PC-9 (cell line): Measurements from ENCODE around the gene RIOX2. TPM values are rescaled to one million over a fixed set of nuclear protein-coding genes. Genes with fewer than 3 reads are reported as not detected.

Experiments
- BruUV-seq: library from RNA; stranded (reverse); fragments of 400-500 nt; replicated peaks from 2 replicates; lab custom pipeline; 2021; lab: Mats Ljungman, UMichigan
- CTCF ChIA-PET: fragments of 300-600 bp; sonication (Branson Sonifier 250); formaldehyde crosslinking; loops from one replicate; lab custom pipeline; 2022; ENCODE audit warnings: antibody characterized with exemption; lab: Charles Lee
- POLR2A ChIA-PET: fragments of 300-600 bp; sonication (Branson Sonifier 250); formaldehyde crosslinking; loops from one replicate; lab custom pipeline; 2022; ENCODE audit warnings: antibody characterized with exemption; ENCODE audit not compliant: unreplicated experiment; lab: Charles Lee
- DNase-seq, 2 experiments: peaks; one replicate each; pipeline versions ENCODE4 v3.0.0 to v3.0.0-alpha.2; 2015 to 2022; ENCODE audit warnings: mixed read lengths in 1 of 2
- H2AFZ ChIP-seq: fragments of 200-600 bp; sonication (generic); 2 replicates; pipeline ENCODE4 v1.8.1; 2017; ENCODE audit warnings: antibody characterized with exemption
- H3F3A ChIP-seq: fragments of 200-600 bp; sonication (generic); 2 replicates; pipeline ENCODE4 v1.8.1; 2017; ENCODE audit warnings: antibody characterized with exemption, mild to moderate bottlenecking, low read depth; ENCODE audit not compliant: insufficient read depth
- H3K27ac ChIP-seq: fragments of 200-600 bp; sonication (generic); 2 replicates; pipeline ENCODE4 v1.6.1; 2016; ENCODE audit warnings: mixed run types
- H3K27me3 ChIP-seq: fragments of 200-600 bp; sonication (generic); 2 replicates; pipeline ENCODE4 v1.6.1; 2016; ENCODE audit warnings: low read depth, mixed run types; ENCODE audit not compliant: insufficient read depth
- H3K36me3 ChIP-seq: fragments of 200-600 bp; sonication (generic); 2 replicates; pipeline ENCODE4 v1.6.1; 2016; ENCODE audit warnings: low read depth, mixed run types
- H3K4me1 ChIP-seq: fragments of 200-600 bp; sonication (generic); replicated peaks from 2 replicates; pipeline ENCODE4 v1.6.1; 2016; ENCODE audit warnings: mixed run types; ENCODE audit not compliant: insufficient read depth
- H3K4me2 ChIP-seq: fragments of 200-600 bp; sonication (generic); 2 replicates; pipeline ENCODE4 v1.6.1; 2017; ENCODE audit warnings: mixed run types
- H3K4me3 ChIP-seq: fragments of 200-600 bp; sonication (generic); 2 replicates; pipeline ENCODE4 v1.6.1; 2016; ENCODE audit warnings: mixed run types
- H3K79me2 ChIP-seq: fragments of 200-600 bp; sonication (generic); 2 replicates; pipeline ENCODE4 v1.6.1; 2017; ENCODE audit warnings: low read depth, mixed run types
- H3K9me2 ChIP-seq: fragments of 200-600 bp; sonication (generic); 2 replicates; pipeline ENCODE4 v1.8.1; 2017; ENCODE audit warnings: mild to moderate bottlenecking; ENCODE audit not compliant: insufficient read depth
- H3K9me3 ChIP-seq: fragments of 200-600 bp; sonication (generic); 2 replicates; pipeline ENCODE4 v1.8.1; 2016; ENCODE audit warnings: low read depth; ENCODE audit not compliant: insufficient read depth
- H4K20me1 ChIP-seq: fragments of 200-600 bp; sonication (generic); 2 replicates; pipeline ENCODE4 v1.8.1; 2017; ENCODE audit not compliant: insufficient read depth
- EZH2 ChIP-seq: fragments of 200-600 bp; sonication (generic); IDR thresholded peaks from 2 replicates; pipeline ENCODE4 v1.8.0; 2017; ENCODE audit warnings: antibody characterized with exemption, low read depth
- intact Hi-C: fragments of 100-400 bp; cut with micrococcal nuclease; formaldehyde crosslinking; loops from one replicate; pipeline ENCODE4 v1.10.0; 2022; ENCODE audit not compliant: unreplicated experiment
- total RNA-seq: library from RNA; stranded (reverse); gene quantifications from 2 replicates; pipeline ENCODE4 v1.2.3, GENCODE V29; 2021
- TF ChIP-seq, protein P1 (sequence below): fragments of 200-600 bp; sonication (generic); conservative IDR thresholded peaks from 2 replicates; pipeline ENCODE4 v1.6.1; 2017; ENCODE audit warnings: mixed run types, antibody characterized with exemption, mild to moderate bottlenecking, moderate library complexity

Gene RIOX2
- total RNA-seq, 1 experiment from 2014 or later: 33.1 TPM

DNA sequence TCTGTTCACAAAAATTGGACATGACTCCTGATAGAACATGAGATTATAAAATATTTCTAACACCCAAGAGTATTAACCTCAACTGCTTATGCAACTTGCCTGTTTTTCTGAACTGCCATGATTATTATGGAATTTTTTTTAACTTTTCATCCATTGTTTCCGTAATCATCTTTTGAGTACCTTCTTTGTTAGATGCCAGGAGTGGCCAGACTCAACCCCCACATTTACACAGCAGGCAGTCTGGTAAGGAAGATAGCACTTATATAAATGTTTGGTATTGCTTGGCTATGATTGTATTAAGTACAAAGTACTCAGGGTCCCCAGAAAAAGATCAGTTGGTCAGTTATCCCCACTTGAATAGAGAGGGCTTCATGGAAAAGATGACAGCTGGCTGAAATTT lies 76.1 kb downstream of the RIOX2 start:
- TF ChIP-seq, protein P1, sequence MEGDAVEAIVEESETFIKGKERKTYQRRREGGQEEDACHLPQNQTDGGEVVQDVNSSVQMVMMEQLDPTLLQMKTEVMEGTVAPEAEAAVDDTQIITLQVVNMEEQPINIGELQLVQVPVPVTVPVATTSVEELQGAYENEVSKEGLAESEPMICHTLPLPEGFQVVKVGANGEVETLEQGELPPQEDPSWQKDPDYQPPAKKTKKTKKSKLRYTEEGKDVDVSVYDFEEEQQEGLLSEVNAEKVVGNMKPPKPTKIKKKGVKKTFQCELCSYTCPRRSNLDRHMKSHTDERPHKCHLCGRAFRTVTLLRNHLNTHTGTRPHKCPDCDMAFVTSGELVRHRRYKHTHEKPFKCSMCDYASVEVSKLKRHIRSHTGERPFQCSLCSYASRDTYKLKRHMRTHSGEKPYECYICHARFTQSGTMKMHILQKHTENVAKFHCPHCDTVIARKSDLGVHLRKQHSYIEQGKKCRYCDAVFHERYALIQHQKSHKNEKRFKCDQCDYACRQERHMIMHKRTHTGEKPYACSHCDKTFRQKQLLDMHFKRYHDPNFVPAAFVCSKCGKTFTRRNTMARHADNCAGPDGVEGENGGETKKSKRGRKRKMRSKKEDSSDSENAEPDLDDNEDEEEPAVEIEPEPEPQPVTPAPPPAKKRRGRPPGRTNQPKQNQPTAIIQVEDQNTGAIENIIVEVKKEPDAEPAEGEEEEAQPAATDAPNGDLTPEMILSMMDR: no peak
- no peak for TF ChIP-seq EZH2
- no TSS peak for BruUV-seq
- Histone ChIP-seq H3F3A (no peaks in the 10 kb centered on the region), H3K36me3 (no peaks in the 10 kb centered on the region), H3K4me1 (0 out of 2 replicates have a peak, but pooled peaks cover under 1% of the 10 kb centered on the region), H3K27ac (no peak overlapping the region), H3K4me3 (no peak overlapping the region), H2AFZ (no peak overlapping the region), H3K79me2 (no peaks in the 10 kb centered on the region), H3K9me3 (no peaks in the 10 kb centered on the region), H4K20me1 (no peaks in the 10 kb centered on the region), H3K4me2 (no peak overlapping the region), H3K27me3 (no peaks in the 10 kb centered on the region), H3K9me2 (no peaks in the 10 kb centered on the region)
- ChIA-PET POLR2A (interaction anchor here (0.6 kb wide), 1 partner anchor 1381 kb away, joined by 3 read pairs; no protein-coding TSS in a partner anchor), CTCF (no interaction called here)
- intact Hi-C loops: no loop called here
- DNase-seq: no peak

DNA sequence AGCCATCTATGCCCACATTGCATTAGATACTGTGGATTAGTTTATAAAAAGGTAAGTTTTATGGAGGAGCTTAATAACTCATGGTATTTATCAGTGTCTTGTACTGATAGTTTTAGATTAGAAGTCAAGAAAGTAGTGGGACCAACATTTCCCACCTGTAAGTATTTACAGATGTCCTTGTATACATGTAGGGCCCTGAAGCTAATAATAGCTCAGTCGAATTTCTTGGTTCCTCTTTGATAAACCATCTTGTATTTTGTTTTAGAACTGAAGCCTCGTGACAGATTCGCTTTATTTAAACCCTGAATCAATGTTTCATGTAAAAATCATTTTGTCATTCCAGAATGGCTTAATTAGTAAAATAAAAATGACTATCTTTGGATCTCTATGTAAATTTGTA lies 77.0 kb downstream of the RIOX2 start:
- ChIA-PET POLR2A (interaction anchor here (0.6 kb wide), 1 partner anchor 1382 kb away, joined by 3 read pairs; no protein-coding TSS in a partner anchor), CTCF (no interaction called here)
- no peaks in the 10 kb centered on the region for H3K36me3 ChIP-seq
- H3K4me1 ChIP-seq: no peaks in the 10 kb centered on the region
- H3F3A ChIP-seq: no peaks in the 10 kb centered on the region
- no peaks in the 10 kb centered on the region for H3K9me2 ChIP-seq
- no peak for DNase-seq
- no peak overlapping the region for H3K27ac ChIP-seq
- H3K4me2 ChIP-seq: no peak overlapping the region
- H3K9me3 ChIP-seq: no peaks in the 10 kb centered on the region
- no peak overlapping the region for H3K4me3 ChIP-seq
- no peaks in the 10 kb centered on the region for H3K79me2 ChIP-seq
- no peaks in the 10 kb centered on the region for H4K20me1 ChIP-seq
- intact Hi-C loops: no loop called here
- no TSS peak for BruUV-seq
- no peak for TF ChIP-seq EZH2
- TF ChIP-seq, protein P1: no peak
- no peaks in the 10 kb centered on the region for H3K27me3 ChIP-seq
- no peak overlapping the region for H2AFZ ChIP-seq

DNA sequence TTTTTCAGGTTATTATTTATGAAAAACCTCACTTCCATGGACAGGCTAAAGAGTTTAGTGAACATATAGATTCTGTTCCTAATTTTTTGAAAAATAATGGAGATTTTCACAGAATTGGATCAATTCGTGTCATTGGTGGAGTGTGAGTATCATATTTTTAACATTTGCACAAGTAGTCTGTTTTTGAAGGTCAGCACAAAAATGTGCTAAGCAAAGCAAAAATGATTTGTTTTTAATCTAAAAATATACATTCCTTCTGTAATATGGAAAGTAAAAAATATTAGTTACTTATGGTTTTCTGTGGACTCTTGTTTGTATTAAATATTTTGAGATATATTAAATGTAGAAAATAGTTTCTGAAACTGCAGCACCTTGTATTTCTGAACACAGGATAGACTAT lies 79.4 kb downstream of the RIOX2 start:
- no TSS peak for BruUV-seq

More for the DNA sequence above, 79.4 kb downstream of the RIOX2 start:
- H3K27me3 ChIP-seq: no peaks in the 10 kb centered on the region
- H3K4me3 ChIP-seq: no peak overlapping the region
- TF ChIP-seq, protein P1: no peak
- no peak for TF ChIP-seq EZH2
- intact Hi-C loops: no loop called here
- 0 out of 2 replicates have a peak, but pooled peaks cover 4% of the 10 kb centered on the region for H3K36me3 ChIP-seq
- H2AFZ ChIP-seq: no peak overlapping the region
- no peaks in the 10 kb centered on the region for H4K20me1 ChIP-seq
- no peaks in the 10 kb centered on the region for H3K9me2 ChIP-seq
- POLR2A ChIA-PET: no interaction called here
- no peak overlapping the region for H3K4me2 ChIP-seq
- no peak overlapping the region for H3K27ac ChIP-seq
- CTCF ChIA-PET: no interaction called here
- H3K4me1 ChIP-seq: no peaks in the 10 kb centered on the region
- no peaks in the 10 kb centered on the region for H3K9me3 ChIP-seq
- no peaks in the 10 kb centered on the region for H3F3A ChIP-seq
- no peak for DNase-seq
- H3K79me2 ChIP-seq: no peaks in the 10 kb centered on the region

Other genes with a start within 250 kb of the RIOX2 start
- gene ARL6, start 207.7 kb downstream of the RIOX2 start, total RNA-seq: 10.6 and 14.6 TPM in 2 replicates
- 15.5 and 17.2 TPM in 2 replicates for gene CRYBG3, start 150.4 kb downstream of the RIOX2 start, total RNA-seq
- gene GABRR3, start 62.9 kb upstream of the RIOX2 start, total RNA-seq: not detected in 2 replicates
- gene OR5AC2, start 114.7 kb upstream of the RIOX2 start, total RNA-seq: not detected in 2 replicates
- gene OR5H1, start 158.3 kb upstream of the RIOX2 start, total RNA-seq: not detected in 2 replicates
- not detected in 2 replicates for gene OR5H14, start 175.0 kb upstream of the RIOX2 start, total RNA-seq
- gene OR5H15, start 194.3 kb upstream of the RIOX2 start, total RNA-seq: not detected in 2 replicates